ENCODE measurements around the gene HLF.
"Not testable (repeated sequence)": the region's sequence is repeated elsewhere in the genome, so short reads cannot be mapped to it uniquely, and the experiment has no call there.

The HLF gene

GRCh38 chr17:55312852-55313251 lies 48.1 kb downstream of the HLF start:
- no peak for DNase-seq

GRCh38 chr17:55314061-55314783 lies 49.5 kb downstream of the HLF start:
- DNase-seq, result no peak

DNA sequence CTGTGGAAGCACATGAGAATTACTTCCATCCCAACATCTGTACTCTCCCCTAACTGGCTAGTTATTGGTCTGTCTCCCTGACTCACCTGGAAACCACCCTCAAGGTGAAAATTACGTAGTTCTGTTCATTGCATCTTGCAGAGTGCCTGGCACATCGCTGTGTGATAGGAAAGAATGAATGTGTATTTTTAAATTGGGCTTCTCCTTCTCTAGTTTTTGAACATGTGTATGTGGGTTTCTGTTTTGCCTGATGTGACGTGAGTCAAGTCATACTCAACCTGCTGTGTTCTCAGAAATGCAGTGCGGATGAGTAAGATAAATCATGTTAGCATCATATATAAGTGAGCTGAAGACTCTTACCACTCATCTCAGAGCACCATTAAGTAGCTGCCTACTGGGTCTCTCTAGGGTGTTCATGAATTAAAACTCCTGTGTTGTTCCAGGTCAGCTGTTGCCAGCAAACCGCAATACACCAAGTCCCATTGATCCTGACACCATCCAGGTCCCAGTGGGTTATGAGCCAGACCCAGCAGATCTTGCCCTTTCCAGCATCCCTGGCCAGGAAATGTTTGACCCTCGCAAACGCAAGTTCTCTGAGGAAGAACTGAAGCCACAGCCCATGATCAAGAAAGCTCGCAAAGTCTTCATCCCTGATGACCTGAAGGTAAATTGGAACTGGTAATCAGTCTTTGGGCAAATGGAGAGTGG lies 50.2 kb downstream of the HLF start:
- DNase-seq, result no peak

DNA sequence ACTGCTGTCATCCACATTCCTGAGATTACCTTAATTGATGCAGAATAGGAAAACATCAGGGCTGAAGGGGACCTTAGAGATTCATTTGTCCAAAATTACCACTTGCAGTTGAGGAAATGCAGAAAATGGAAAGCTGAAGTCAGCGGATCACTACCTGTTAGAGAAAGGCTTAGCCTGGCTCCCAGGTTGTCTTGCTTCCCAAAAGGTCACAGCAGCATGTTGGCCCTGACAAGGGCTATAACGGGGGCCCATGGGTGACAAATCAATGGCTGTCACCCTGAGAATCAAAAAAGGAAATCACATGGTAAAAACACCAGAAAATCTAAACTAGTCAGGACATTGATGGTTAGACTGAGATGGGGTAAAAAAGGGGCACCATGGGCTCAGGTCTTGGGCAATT lies 51.7 kb downstream of the HLF start:
- no peak for DNase-seq

DNA sequence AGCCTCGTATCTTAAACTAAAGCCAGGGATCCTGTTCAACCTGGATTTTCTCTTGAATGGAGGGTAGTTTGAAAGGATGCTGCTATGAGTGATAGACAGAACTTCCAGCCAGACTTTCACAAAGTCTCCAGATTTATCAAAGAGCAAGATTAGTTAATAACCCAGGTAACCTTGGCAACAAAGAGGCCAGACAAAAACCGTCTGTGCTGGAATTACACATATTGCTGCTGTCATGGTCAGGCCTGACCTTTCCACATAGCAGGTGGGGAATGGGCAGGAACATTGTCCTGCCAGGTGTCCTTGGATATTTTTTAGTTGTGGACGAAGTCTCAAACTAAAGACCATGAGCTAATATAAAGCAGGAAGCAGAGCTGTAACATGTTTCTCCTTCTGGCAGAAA lies 52.5 kb downstream of the HLF start:
- no peak for DNase-seq

DNA sequence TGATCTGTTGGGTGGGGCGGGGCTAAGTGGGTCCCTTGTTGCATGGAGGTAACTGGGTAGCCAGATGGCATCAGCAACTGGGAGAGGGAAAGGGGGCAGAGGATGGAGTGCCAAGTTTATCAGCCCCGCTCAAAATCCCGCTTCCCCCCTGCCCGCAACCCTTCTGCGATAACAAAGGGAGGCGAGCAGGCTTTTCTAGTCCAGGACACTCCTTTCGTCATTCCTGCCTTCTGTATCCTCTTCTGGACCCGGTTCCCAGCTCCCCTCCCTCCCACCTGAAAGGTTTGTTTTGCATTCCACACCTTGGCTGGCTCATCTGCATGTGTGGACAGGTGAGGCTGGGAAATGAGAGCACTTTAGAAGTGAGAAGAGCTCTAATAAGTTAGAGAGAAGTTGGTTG lies 53.3 kb downstream of the HLF start:
- DNase-seq, result no peak

- DNase-seq, result no peak
These were observed 54.1 kb downstream of the HLF start for GRCh38 chr17:55318715-55319487.

DNA sequence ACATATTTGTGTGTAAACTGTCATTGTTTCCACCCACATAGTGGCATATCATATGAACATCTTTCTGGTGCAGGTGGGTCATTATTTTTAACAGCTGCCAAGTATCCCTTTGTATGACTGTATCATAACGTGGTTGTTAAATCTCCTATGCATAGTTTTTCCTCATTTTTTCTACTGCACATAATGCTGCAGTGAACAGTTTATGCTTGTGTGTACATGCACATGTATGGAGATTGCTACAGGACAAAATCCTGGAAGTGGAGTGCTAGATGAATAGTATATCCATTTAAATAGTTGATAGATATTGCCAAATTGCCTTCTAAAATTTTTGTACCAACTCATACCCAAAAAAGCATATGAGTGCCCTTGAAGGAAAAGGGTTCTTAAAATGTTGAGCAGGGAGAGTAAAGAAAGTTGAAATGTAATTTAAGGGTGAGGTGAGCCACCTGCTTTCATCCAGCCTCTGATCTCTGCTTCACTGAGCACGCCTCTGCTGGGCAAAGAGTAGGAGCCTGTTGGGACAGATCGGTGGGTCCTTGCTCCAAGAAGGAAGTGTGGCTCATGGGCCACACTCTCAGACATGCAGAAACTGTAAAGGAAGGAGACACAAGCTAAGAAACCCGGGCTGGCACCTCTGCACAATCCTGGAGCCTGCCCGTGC lies 55.3 kb downstream of the HLF start:
- DNase-seq, result no peak

DNA sequence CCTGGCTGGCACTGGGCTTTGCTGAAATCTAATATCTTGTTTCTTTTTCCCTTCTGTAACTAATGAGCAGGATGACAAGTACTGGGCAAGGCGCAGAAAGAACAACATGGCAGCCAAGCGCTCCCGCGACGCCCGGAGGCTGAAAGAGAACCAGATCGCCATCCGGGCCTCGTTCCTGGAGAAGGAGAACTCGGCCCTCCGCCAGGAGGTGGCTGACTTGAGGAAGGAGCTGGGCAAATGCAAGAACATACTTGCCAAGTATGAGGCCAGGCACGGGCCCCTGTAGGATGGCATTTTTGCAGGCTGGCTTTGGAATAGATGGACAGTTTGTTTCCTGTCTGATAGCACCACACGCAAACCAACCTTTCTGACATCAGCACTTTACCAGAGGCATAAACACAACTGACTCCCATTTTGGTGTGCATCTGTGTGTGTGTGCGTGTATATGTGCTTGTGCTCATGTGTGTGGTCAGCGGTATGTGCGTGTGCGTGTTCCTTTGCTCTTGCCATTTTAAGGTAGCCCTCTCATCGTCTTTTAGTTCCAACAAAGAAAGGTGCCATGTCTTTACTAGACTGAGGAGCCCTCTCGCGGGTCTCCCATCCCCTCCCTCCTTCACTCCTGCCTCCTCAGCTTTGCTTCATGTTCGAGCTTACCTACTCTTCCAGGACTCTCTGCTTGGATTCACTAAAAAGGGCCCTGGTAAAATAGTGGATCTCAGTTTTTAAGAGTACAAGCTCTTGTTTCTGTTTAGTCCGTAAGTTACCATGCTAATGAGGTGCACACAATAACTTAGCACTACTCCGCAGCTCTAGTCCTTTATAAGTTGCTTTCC lies 56.0 kb downstream of the HLF start:
- peak; percentile 22 for DNase-seq

GRCh38 chr17:55321427-55322060 lies 56.8 kb downstream of the HLF start:
- no peak for DNase-seq

DNA sequence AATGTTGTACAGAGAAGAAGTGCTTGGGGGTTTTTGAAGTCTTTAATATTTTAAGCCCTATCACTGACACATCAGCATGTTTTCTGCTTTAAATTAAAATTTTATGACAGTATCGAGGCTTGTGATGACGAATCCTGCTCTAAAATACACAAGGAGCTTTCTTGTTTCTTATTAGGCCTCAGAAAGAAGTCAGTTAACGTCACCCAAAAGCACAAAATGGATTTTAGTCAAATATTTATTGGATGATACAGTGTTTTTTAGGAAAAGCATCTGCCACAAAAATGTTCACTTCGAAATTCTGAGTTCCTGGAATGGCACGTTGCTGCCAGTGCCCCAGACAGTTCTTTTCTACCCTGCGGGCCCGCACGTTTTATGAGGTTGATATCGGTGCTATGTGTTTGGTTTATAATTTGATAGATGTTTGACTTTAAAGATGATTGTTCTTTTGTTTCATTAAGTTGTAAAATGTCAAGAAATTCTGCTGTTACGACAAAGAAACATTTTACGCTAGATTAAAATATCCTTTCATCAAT lies 57.8 kb downstream of the HLF start:
- no peak for DNase-seq

DNA sequence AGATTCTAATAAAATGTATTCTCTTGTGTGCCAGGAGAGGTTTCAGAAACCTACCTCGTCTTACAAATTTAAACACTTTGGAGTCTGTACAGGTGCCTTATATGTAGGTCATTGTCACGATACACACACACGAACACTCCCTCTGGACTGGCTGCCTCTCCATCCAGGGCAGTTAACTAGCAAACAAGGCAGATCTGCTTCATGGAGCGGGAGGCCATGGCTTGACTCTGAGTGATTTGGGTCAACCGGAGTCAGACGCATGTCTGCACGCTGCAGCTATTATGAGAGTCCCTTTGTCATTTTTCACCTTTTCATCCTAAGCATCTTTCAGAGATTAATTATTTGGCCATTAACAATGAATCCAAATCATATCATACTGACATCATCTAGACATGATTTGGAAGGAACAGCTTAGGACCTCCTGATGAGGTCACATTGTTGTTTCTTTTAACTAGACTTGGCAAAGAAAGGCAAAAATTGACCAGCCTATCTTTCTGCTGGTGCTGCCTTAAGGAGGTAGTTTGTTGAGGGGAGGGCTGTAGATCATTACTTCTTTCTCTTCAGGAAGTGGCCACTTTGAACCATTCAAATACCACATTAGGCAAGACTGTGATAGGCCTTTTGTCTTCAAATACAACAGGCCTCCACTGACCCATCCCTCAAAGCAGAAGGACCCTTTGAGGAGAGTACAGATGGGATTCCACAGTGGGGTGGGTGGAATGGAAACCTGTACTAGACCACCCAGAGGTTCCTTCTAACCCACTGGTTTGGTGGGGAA lies 58.9 kb downstream of the HLF start:
- DNase-seq, result no peak

DNA sequence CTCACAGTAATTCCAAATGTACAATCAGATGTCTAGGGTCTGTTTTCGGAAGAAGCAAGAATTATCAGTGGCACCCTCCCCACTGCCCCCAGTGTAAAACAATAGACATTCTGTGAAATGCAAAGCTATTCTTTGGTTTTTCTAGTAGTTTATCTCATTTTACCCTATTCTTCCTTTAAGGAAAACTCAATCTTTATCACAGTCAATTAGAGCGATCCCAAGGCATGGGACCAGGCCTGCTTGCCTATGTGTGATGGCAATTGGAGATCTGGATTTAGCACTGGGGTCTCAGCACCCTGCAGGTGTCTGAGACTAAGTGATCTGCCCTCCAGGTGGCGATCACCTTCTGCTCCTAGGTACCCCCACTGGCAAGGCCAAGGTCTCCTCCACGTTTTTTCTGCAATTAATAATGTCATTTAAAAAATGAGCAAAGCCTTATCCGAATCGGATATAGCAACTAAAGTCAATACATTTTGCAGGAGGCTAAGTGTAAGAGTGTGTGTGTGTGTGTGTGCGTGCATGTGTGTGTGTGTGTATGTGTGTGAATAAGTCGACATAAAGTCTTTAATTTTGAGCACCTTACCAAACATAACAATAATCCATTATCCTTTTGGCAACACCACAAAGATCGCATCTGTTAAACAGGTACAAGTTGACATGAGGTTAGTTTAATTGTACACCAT lies 59.7 kb downstream of the HLF start:
- no peak for DNase-seq

DNA sequence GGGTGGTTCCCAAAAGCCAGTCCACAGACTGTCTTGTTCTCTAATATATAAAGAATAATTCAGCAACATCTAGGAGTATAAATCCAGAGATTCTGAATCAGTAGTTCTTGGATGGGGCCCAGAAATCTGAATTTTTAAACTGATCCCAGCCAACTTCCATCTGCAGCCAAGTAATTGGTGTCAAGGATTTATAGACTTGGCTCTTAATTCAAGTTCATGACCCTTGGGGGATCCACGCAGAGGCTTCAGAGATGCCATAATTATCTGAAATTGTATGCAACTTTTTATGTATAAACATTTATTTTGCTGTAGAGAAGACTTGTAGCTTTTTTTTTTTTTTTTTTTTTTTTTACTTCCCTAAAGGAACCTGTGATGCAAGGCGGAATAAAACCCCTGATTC lies 60.6 kb downstream of the HLF start:
- no peak for DNase-seq

DNA sequence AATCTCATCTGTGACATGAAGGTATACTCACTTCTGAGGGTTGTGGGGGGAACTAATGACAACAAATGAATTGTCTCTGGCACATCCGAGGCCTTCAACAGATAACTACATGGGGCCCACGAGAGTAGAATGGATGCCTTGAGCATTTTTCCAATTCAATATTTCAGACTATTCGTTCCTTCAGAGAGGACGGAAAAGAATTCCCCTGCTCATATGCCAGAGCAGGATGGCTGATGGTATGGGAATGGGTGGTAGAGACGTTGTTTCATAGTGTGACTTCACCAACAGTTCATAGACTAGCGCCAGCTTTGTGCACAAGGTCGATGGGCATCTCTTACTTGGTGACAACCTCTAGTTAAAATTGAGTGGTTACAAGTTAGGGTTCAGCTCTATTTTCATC lies 61.3 kb downstream of the HLF start:
- no peak for DNase-seq

DNA sequence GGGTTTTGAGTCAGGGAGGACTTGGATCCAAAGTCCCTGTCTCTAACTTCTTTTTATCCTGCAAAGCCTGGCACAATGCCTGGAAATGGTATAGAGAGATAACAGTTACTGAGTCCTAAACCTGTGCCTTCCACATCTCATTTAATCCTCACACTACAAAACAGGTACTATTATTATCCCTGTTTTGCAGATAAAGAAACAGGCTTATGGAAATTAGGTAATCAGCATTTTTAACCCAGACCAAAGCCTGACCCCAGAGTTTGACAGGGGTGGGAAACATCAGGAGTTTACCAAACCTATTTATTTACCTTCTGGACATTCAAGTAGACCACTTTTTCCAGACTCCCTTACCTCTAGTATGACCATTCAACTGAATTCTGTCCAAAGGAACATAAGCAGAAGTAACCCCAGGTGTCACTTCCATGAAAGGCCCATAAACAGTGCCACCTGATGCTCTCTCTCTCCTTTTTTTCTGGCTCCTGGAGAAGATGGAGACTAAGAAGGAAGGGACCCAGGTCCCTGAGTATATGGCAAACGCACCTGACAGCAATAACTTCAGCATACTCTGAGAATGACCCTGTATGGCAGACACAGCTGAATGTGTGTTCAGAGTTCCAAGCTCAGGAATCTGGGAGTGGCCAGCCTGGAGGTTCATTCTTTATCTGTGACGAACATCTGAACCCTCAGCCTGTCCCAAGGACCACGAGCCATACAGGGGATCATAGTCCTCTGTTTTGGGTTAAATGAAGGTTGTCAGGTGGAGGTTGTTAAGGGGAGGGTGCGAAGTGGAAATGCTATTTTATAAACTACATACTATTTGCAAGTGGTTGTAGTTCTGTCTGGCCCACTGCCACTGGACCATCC lies 62.7 kb downstream of the HLF start:
- peak; percentile 25 for DNase-seq

DNA sequence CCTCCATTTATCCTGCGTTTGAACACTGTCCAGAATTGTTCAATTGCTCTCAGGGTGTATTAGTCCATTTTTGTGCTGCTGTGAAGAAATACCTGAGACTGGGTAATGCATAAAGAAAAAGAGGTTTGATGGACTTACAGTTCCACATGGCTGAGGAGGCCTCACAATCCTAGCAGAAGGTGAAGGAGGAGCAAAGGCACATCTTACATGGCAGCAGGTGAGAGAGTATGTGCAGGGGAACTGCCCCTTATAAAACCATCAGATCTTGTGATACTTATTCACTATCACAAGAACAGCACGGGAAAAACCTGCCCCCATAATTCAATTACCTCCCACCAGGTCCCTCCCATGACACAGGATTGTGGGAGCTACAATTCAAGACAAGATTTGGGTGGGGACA lies 63.8 kb downstream of the HLF start:
- DNase-seq, result not testable (repeated sequence)

- DNase-seq, result no peak
These were observed 65.7 kb downstream of the HLF start for GRCh38 chr17:55330344-55330933.

Measured in hematopoietic multipotent progenitor cell treated with erythropoietin and hydrocortisone succinate and interleukin-3 and kit ligand, for 4 days (in vitro differentiated cells).